IMR-90 (cell line): Measurements from ENCODE around the gene CABCOCO1. TPM values are rescaled to one million over a fixed set of nuclear protein-coding genes. Genes with fewer than 3 reads are reported as not detected.

Experiments used
- ATAC-seq: fragments of 200-7000 bp; cut with Tn5 transposase; 2 replicates; pipeline ENCODE4 v1.9.1; 2020; ENCODE audit warnings: low read depth, mild to moderate bottlenecking, moderate library complexity
- BruUV-seq: library from RNA; stranded (reverse); fragments of 400-500 nt; replicated peaks from 2 replicates; lab custom pipeline; 2021; lab: Mats Ljungman, UMichigan
- CTCF ChIA-PET: fragments of 300-600 bp; formaldehyde crosslinking; extraction: SDS; loops from one replicate; lab custom pipeline; 2021; ENCODE audit warnings: antibody characterized with exemption; lab: Yijun Ruan, JAX
- POLR2A ChIA-PET: fragments of 300-600 bp; sonication (Branson Sonifier 250); formaldehyde crosslinking; loops from one replicate; lab custom pipeline; 2022; ENCODE audit warnings: antibody characterized with exemption; ENCODE audit not compliant: unreplicated experiment; lab: Charles Lee
- DNase-seq: peaks from one replicate; pipeline ENCODE4 v3.0.0; 2013
- H2AFZ ChIP-seq: replicated peaks from 2 replicates; pipeline ENCODE3; 2013; ENCODE audit warnings: low read length, mild to moderate bottlenecking; ENCODE audit not compliant: poor library complexity
- H2AK5ac ChIP-seq: 2 replicates; pipeline ENCODE4 v1.6.1; 2013; ENCODE audit warnings: low read depth, low read length, inconsistent platforms
- H2AK9ac ChIP-seq: replicated peaks from 2 replicates; pipeline ENCODE3; 2013; ENCODE audit warnings: mild to moderate bottlenecking, low read depth, low read length, moderate library complexity; ENCODE audit not compliant: poor library complexity
- H2BK120ac ChIP-seq: 2 replicates; pipeline ENCODE4 v1.6.1; 2013; ENCODE audit warnings: low read depth, low read length, inconsistent platforms
- H2BK15ac ChIP-seq: 3 replicates; pipeline ENCODE4 v1.6.1; 2013; ENCODE audit warnings: low read depth, low read length, inconsistent platforms
- H2BK20ac ChIP-seq: 2 replicates; pipeline ENCODE4 v1.6.1; 2013; ENCODE audit warnings: low read depth, mild to moderate bottlenecking, inconsistent platforms, low read length, moderate library complexity
- H2BK5ac ChIP-seq: 2 replicates; pipeline ENCODE4 v1.6.1; 2013; ENCODE audit warnings: mild to moderate bottlenecking, low read depth, low read length, inconsistent platforms; ENCODE audit not compliant: poor library complexity, severe bottlenecking
- H3K14ac ChIP-seq: replicated peaks from 2 replicates; pipeline ENCODE4 v1.6.1; 2013; ENCODE audit warnings: low read depth, low read length, inconsistent platforms
- H3K18ac ChIP-seq: 2 replicates; pipeline ENCODE4 v1.6.1; 2013; ENCODE audit warnings: low read depth, low read length, control low read depth
- H3K23ac ChIP-seq: 2 replicates; pipeline ENCODE4 v1.6.1; 2013; ENCODE audit warnings: low read depth, low read length, inconsistent platforms
- H3K27ac ChIP-seq: 2 replicates; pipeline ENCODE4 v1.5.1; 2013; ENCODE audit warnings: mild to moderate bottlenecking, control low read depth, low read length; ENCODE audit not compliant: insufficient read depth
- H3K27me3 ChIP-seq: 2 replicates; pipeline ENCODE4 v1.6.1; 2013; ENCODE audit warnings: low read length; ENCODE audit not compliant: control insufficient read depth, insufficient read depth
- H3K36me3 ChIP-seq: 2 replicates; pipeline ENCODE4 v1.6.1; 2013; ENCODE audit warnings: low read length, mixed read lengths; ENCODE audit not compliant: control insufficient read depth, insufficient read depth
- H3K4ac ChIP-seq: 2 replicates; pipeline ENCODE4 v1.6.1; 2013; ENCODE audit warnings: low read depth, low read length, inconsistent platforms
- H3K4me1 ChIP-seq: 2 replicates; pipeline ENCODE4 v1.6.1; 2013; ENCODE audit warnings: low read length, mixed read lengths; ENCODE audit not compliant: control insufficient read depth, insufficient read depth
- H3K4me2 ChIP-seq: 2 replicates; pipeline ENCODE4 v1.6.1; 2013; ENCODE audit warnings: low read depth, mild to moderate bottlenecking, control low read depth, low read length, moderate library complexity
- H3K4me3 ChIP-seq: 2 replicates; pipeline ENCODE4 v1.5.1; 2013; ENCODE audit warnings: low read depth, mild to moderate bottlenecking, control low read depth, low read length, moderate library complexity; ENCODE audit not compliant: insufficient read depth
- H3K56ac ChIP-seq: 2 replicates; pipeline ENCODE4 v1.6.1; 2013; ENCODE audit warnings: low read length, inconsistent platforms; ENCODE audit not compliant: insufficient read depth; ENCODE audit errors: extremely low read depth
- H3K79me1 ChIP-seq, 2 experiments: 2 replicates each; pipeline ENCODE4 v1.6.1; 2013; ENCODE audit warnings: low read length in 2 of 2, inconsistent platforms in 1 of 2, low read depth in 1 of 2
- H3K9ac ChIP-seq: 2 replicates; pipeline ENCODE4 v1.6.1; 2013; ENCODE audit warnings: low read depth, low read length, control low read depth
- H3K9me1 ChIP-seq: 2 replicates; pipeline ENCODE4 v1.6.1; 2013; ENCODE audit warnings: low read length, inconsistent platforms; ENCODE audit not compliant: insufficient read depth
- H3K9me3 ChIP-seq: 2 replicates; pipeline ENCODE4 v1.6.1; 2013; ENCODE audit warnings: low read length; ENCODE audit not compliant: control insufficient read depth, insufficient read depth
- H4K20me1 ChIP-seq: 2 replicates; pipeline ENCODE4 v1.6.1; 2013; ENCODE audit warnings: low read length, inconsistent platforms; ENCODE audit not compliant: insufficient read depth
- H4K5ac ChIP-seq: 2 replicates; pipeline ENCODE4 v1.6.1; 2013; ENCODE audit warnings: mild to moderate bottlenecking, low read depth, low read length, control low read depth
- H4K8ac ChIP-seq, 2 experiments: 2 replicates each; pipeline ENCODE4 v1.6.1; 2013; ENCODE audit warnings: low read depth in 2 of 2, low read length in 2 of 2, control low read depth in 1 of 2, inconsistent platforms in 1 of 2
- H4K91ac ChIP-seq: 2 replicates; pipeline ENCODE4 v1.6.1; 2013; ENCODE audit warnings: low read depth, low read length, inconsistent platforms; ENCODE audit not compliant: insufficient read depth
- BHLHE40 ChIP-seq: fragments of 150-350 bp; IDR thresholded peaks from 2 replicates; pipeline ENCODE4 v1.6.1; 2016; ENCODE audit warnings: mild to moderate bottlenecking, low read depth, low read length
- FOS ChIP-seq: fragments of 150-350 bp; IDR thresholded peaks from 2 replicates; pipeline ENCODE4 v1.6.1; 2016; ENCODE audit warnings: low read depth, low read length
- MAFK ChIP-seq: IDR thresholded peaks from 2 replicates; pipeline ENCODE4 v1.6.1; 2012; ENCODE audit warnings: low read depth, low read length, improper control_type of control experiment
- MAZ ChIP-seq: IDR thresholded peaks from 2 replicates; pipeline ENCODE4 v1.6.1; 2012; ENCODE audit warnings: low read depth, mild to moderate bottlenecking, low read length, improper control_type of control experiment, moderate library complexity, borderline replicate concordance
- MXI1 ChIP-seq: IDR thresholded peaks from 2 replicates; pipeline ENCODE4 v1.6.1; 2012; ENCODE audit warnings: low read depth, mild to moderate bottlenecking, low read length, moderate library complexity, borderline replicate concordance
- NFE2L2 ChIP-seq: fragments of 150-350 bp; IDR thresholded peaks from 2 replicates; pipeline ENCODE4 v1.6.1; 2016; ENCODE audit warnings: low read depth, mild to moderate bottlenecking, low read length
- POLR2A ChIP-seq: IDR thresholded peaks from 2 replicates; pipeline ENCODE4 v1.6.1; 2012; ENCODE audit warnings: mild to moderate bottlenecking, low read depth, low read length
- RAD21 ChIP-seq: IDR thresholded peaks from 2 replicates; pipeline ENCODE4 v1.6.1; 2012; ENCODE audit warnings: low read length, improper control_type of control experiment
- RCOR1 ChIP-seq: IDR thresholded peaks from 2 replicates; pipeline ENCODE4 v1.6.1; 2012; ENCODE audit warnings: mild to moderate bottlenecking, low read length, improper control_type of control experiment; ENCODE audit not compliant: insufficient replicate concordance
- RFX5 ChIP-seq: IDR thresholded peaks from 2 replicates; pipeline ENCODE4 v1.8.0; 2012; ENCODE audit warnings: low read depth, mild to moderate bottlenecking, low read length, moderate library complexity
- SMC3 ChIP-seq: fragments of 150-350 bp; IDR thresholded peaks from 2 replicates; pipeline ENCODE4 v1.6.1; 2016; ENCODE audit warnings: low read depth, mild to moderate bottlenecking, antibody characterized with exemption, low read length, moderate library complexity
- WGBS, 2 experiments: methylation state at CpG; one replicate each; pipeline versions ENCODE4 v1.1.5 to v1.1.7; 2013; ENCODE audit warnings: missing lambda C conversion rate in 2 of 2; ENCODE audit not compliant: insufficient read length in 1 of 2; ENCODE audit errors: extremely low coverage in 2 of 2; 5-methylcytosine and 5-hydroxymethylcytosine counted together
- dilution Hi-C: fragments of 300-500 bp; cut with HindIII; formaldehyde crosslinking; loops from one replicate; pipeline ENCODE4 v1.14.3; 2018; ENCODE audit warnings: low sequenced_read_pairs; ENCODE audit not compliant: unreplicated experiment
- in situ Hi-C: fragments of 300-500 bp; cut with MboI; formaldehyde crosslinking; loops from 3 replicates; pipeline ENCODE4 v1.14.3; 2019; ENCODE audit warnings: low sequenced_read_pairs, inconsistent platforms, mixed read lengths
- intact Hi-C: fragments of 100-400 bp; cut with micrococcal nuclease; formaldehyde crosslinking; loops from 2 replicates; pipeline ENCODE4 v1.10.0; 2022
- polyA plus RNA-seq, 3 experiments: library from polyadenylated mRNA; depleted of rRNA; stranded (reverse); fragments of >200 nt; gene quantifications; 2 replicates each; pipeline ENCODE4 v1.2.3, GENCODE V29; 2012; ENCODE audit warnings: low replicate concordance in 1 of 3
- total RNA-seq: library from RNA; depleted of rRNA; stranded (reverse); fragments of >200 nt; gene quantifications from 2 replicates; pipeline ENCODE4 v1.2.3, GENCODE V29; 2012
- TF ChIP-seq, protein P1 (sequence below): fragments of 150-350 bp; IDR thresholded peaks from 2 replicates; pipeline ENCODE4 v1.6.1; 2017; ENCODE audit warnings: mild to moderate bottlenecking, antibody characterized with exemption, low read length, low read depth
- TF ChIP-seq, protein P2 (sequence below): conservative IDR thresholded peaks from 2 replicates; pipeline ENCODE4 v1.5.1; 2012; ENCODE audit warnings: mild to moderate bottlenecking, low read depth, low read length, improper control_type of control experiment

CABCOCO1 gene
- total and polyA plus RNA-seq, 2 of the 4 experiments (the other 2 are of a cell fraction): 0.18 to 0.31 TPM

DNA sequence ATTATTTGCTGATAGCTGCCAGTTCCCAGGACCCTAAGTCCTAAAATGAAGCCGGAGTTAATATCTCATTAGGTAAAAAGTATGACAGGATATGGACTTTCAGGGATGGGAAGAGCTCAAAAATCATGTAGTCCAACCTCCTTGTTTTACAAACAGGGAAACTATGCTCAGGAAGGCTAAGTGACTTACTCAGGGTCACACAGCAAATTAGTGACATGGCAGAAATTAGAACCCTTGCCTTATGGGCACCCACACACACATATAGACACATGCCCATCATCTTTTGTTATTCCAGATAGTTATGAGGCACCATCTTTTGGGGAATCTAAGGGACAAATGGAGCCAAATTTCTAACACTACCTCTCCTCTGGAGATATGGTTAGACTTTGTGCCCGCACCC is 147.5 kb downstream of the CABCOCO1 start:
- no peak overlapping the region for H2BK15ac ChIP-seq
- H3K4ac ChIP-seq: no peak overlapping the region
- H3K9me1 ChIP-seq: no peaks in the 10 kb centered on the region
- no peaks in the 10 kb centered on the region for H3K9me3 ChIP-seq
- DNase-seq (no peak), ATAC-seq (no peak)
- no peak overlapping the region for H4K8ac ChIP-seq
- CTCF ChIA-PET: interaction anchor here (1.4 kb wide), 1 partner anchor 8 kb away, joined by 4 read pairs; no protein-coding TSS in a partner anchor
- no peak overlapping the region for H3K56ac ChIP-seq
- H2AK9ac ChIP-seq: no peak overlapping the region
- no peak overlapping the region for H2BK120ac ChIP-seq
- no peaks in the 10 kb centered on the region for H3K79me1 ChIP-seq
- no peak overlapping the region for H2BK5ac ChIP-seq
- H4K20me1 ChIP-seq: no peaks in the 10 kb centered on the region
- H2AFZ ChIP-seq: no peak overlapping the region
- no peak overlapping the region for H3K14ac ChIP-seq
- H3K23ac ChIP-seq: no peak overlapping the region
- in situ Hi-C loops: no loop called here
- WGBS, 2 experiments: no CpG with 5 or more reads among the region's 2 CpGs
- BruUV-seq: no TSS peak
- dilution Hi-C loops: no loop called here
- H3K9ac ChIP-seq: no peak overlapping the region
- POLR2A ChIA-PET: no interaction called here
- no peak overlapping the region for H2AK5ac ChIP-seq
- TF ChIP-seq NFE2L2 (no peak), MAFK (no peak), POLR2A (no peak), BHLHE40 (no peak), RFX5 (no peak), MXI1 (no peak), MAZ (no peak), FOS (no peak), RAD21 (no peak), RCOR1 (no peak), SMC3 (no peak)
- TF ChIP-seq, protein P1, sequence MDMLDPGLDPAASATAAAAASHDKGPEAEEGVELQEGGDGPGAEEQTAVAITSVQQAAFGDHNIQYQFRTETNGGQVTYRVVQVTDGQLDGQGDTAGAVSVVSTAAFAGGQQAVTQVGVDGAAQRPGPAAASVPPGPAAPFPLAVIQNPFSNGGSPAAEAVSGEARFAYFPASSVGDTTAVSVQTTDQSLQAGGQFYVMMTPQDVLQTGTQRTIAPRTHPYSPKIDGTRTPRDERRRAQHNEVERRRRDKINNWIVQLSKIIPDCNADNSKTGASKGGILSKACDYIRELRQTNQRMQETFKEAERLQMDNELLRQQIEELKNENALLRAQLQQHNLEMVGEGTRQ: no peak
- TF ChIP-seq, protein P2, sequence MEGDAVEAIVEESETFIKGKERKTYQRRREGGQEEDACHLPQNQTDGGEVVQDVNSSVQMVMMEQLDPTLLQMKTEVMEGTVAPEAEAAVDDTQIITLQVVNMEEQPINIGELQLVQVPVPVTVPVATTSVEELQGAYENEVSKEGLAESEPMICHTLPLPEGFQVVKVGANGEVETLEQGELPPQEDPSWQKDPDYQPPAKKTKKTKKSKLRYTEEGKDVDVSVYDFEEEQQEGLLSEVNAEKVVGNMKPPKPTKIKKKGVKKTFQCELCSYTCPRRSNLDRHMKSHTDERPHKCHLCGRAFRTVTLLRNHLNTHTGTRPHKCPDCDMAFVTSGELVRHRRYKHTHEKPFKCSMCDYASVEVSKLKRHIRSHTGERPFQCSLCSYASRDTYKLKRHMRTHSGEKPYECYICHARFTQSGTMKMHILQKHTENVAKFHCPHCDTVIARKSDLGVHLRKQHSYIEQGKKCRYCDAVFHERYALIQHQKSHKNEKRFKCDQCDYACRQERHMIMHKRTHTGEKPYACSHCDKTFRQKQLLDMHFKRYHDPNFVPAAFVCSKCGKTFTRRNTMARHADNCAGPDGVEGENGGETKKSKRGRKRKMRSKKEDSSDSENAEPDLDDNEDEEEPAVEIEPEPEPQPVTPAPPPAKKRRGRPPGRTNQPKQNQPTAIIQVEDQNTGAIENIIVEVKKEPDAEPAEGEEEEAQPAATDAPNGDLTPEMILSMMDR: no peak
- intact Hi-C loops: no loop called here
- H3K36me3 ChIP-seq: no peaks in the 10 kb centered on the region
- H4K5ac ChIP-seq: no peak overlapping the region
- H3K18ac ChIP-seq: no peak overlapping the region
- H3K27ac ChIP-seq: no peak overlapping the region
- H3K4me2 ChIP-seq: no peak overlapping the region
- no peak overlapping the region for H3K4me3 ChIP-seq
- H3K4me1 ChIP-seq: no peaks in the 10 kb centered on the region
- no peaks in the 10 kb centered on the region for H3K27me3 ChIP-seq
- H4K91ac ChIP-seq: no peak overlapping the region
- H2BK20ac ChIP-seq: no peak overlapping the region
